Caco-2 (cell line): ENCODE results near the gene MISFA. TPM values are rescaled to one million over a fixed set of nuclear protein-coding genes. Genes with fewer than 3 reads are reported as not detected.

Experiments
- Bru-seq: library from RNA; stranded (reverse); fragments of 400-500 nt; gene quantifications from one replicate; lab custom pipeline; 2021; lab: Mats Ljungman, UMichigan
- BruChase-seq, 2 experiments: library from RNA; stranded (reverse); fragments of 400-500 nt; gene quantifications; one replicate each; lab custom pipeline; 2021; lab: Mats Ljungman, UMichigan
- BruUV-seq: library from RNA; stranded (reverse); fragments of 400-500 nt; replicated peaks from 2 replicates; lab custom pipeline; 2021; lab: Mats Ljungman, UMichigan
- CTCF ChIA-PET: fragments of 300-600 bp; sonication (Branson Sonifier 250); formaldehyde crosslinking; loops from one replicate; lab custom pipeline; 2022; ENCODE audit warnings: antibody characterized with exemption; lab: Charles Lee
- POLR2A ChIA-PET: fragments of 300-600 bp; sonication (Branson Sonifier 250); formaldehyde crosslinking; loops from one replicate; lab custom pipeline; 2022; ENCODE audit warnings: antibody characterized with exemption; lab: Charles Lee
- DNase-seq, 2 experiments: peaks; one replicate each; pipeline versions ENCODE4 v3.0.0 to v3.0.0-alpha.2; 2020 to 2022
- H3K27me3 ChIP-seq: replicated peaks from 2 replicates; pipeline ENCODE4 v1.6.0; 2011; ENCODE audit warnings: low read length; ENCODE audit not compliant: control insufficient read depth, insufficient read depth
- H3K36me3 ChIP-seq: 2 replicates; pipeline ENCODE4 v1.5.1; 2011; ENCODE audit warnings: low read length; ENCODE audit not compliant: control insufficient read depth, insufficient read depth
- H3K4me1 ChIP-seq: fragments of 250-450 bp; sonication (Bioruptor Pico); 2 replicates; pipeline ENCODE4 v1.5.1; 2020; ENCODE audit warnings: mild to moderate bottlenecking
- H3K4me3 ChIP-seq: 2 replicates; pipeline ENCODE4 v1.5.1; 2011; ENCODE audit warnings: low read depth, mild to moderate bottlenecking, control low read depth, low read length
- H3K9me3 ChIP-seq: fragments of 250-450 bp; sonication (Bioruptor Pico); 2 replicates; pipeline ENCODE4 v1.5.1; 2020; ENCODE audit warnings: mild to moderate bottlenecking, moderate library complexity
- H3K27ac Mint-ChIP-seq: one replicate; pipeline ENCODE4 v1.8.0; 2022; ENCODE audit warnings: mixed read lengths; ENCODE audit not compliant: unreplicated experiment
- H3K27me3 Mint-ChIP-seq: one replicate; pipeline ENCODE4 v1.8.0; 2022; ENCODE audit warnings: mixed read lengths; ENCODE audit not compliant: insufficient read depth, unreplicated experiment
- H3K36me3 Mint-ChIP-seq: one replicate; pipeline ENCODE4 v1.8.0; 2022; ENCODE audit warnings: mild to moderate bottlenecking, mixed read lengths; ENCODE audit not compliant: insufficient read depth, unreplicated experiment
- H3K4me1 Mint-ChIP-seq: one replicate; pipeline ENCODE4 v1.8.0; 2022; ENCODE audit warnings: low read depth, mixed read lengths; ENCODE audit not compliant: unreplicated experiment
- H3K4me3 Mint-ChIP-seq: one replicate; pipeline ENCODE4 v1.8.0; 2022; ENCODE audit warnings: mild to moderate bottlenecking, moderate library complexity, mixed read lengths; ENCODE audit not compliant: unreplicated experiment
- H3K9me3 Mint-ChIP-seq: one replicate; pipeline ENCODE4 v1.8.0; 2022; ENCODE audit warnings: mixed read lengths; ENCODE audit not compliant: unreplicated experiment
- CTCF ChIP-seq, 2 experiments: fragments of 200-600 bp in 1 of 2; IDR thresholded peaks; 1 replicate in 1 of 2; 2 replicates in 1 of 2; pipeline versions ENCODE4 v1.5.1 to v1.8.0; 2011 to 2022; ENCODE audit warnings: antibody characterized with exemption in 1 of 2, control low read depth in 1 of 2, inconsistent platforms in 1 of 2, low read depth in 1 of 2, low read length in 1 of 2, mild to moderate bottlenecking in 1 of 2, moderate library complexity in 1 of 2; ENCODE audit not compliant: insufficient read depth in 1 of 2, severe bottlenecking in 1 of 2, unreplicated experiment in 1 of 2
- intact Hi-C: fragments of 100-400 bp; cut with micrococcal nuclease; formaldehyde crosslinking; loops from one replicate; pipeline ENCODE4 v1.10.0; 2022; ENCODE audit not compliant: unreplicated experiment
- long read RNA-seq: library from polyadenylated mRNA; stranded (forward); transcript quantifications from one replicate; pipeline ENCODE4 v2.0.0, GENCODE V29; 2022
- total RNA-seq: library from RNA; stranded (reverse); gene quantifications from 2 replicates; pipeline ENCODE4 v1.2.3, GENCODE V29; 2022

Gene MISFA
- total RNA-seq (5.2 and 8.8 TPM in 2 replicates), Bru-seq, nascent RNA (percentile 62 among the genes with signal in this experiment), BruChase-seq, experiment 1, labeled RNA remaining after a 2-hour chase (percentile 69 among the genes with signal in this experiment), BruChase-seq, experiment 2, labeled RNA remaining after a 6-hour chase (percentile 64 among the genes with signal in this experiment)
- long read RNA-seq, partial matches to known transcripts, result 0 of 13 reads
- long read RNA-seq, other reads (novel, unspliced or antisense), result 13 of 13 reads

GRCh38 chr11:18599739-18600230 is at the start of gene MISFA:
MISFA (plus strand) TSS chr11:18599789; CDS start chr11:18599929, 140 bp downstream.
- CTCF ChIA-PET, result no interaction called here
- TF ChIP-seq CTCF (IDR thresholded peaks at IDR 0.05; ENCODE audit: insufficient read depth in 1 of 2, low read depth in 1 of 2, low read length in 1 of 2, severe bottlenecking in 1 of 2, unreplicated experiment in 1 of 2), result no peak
- H3K27me3 Mint-ChIP-seq, result no peaks in the 10 kb centered on the region

DNA sequence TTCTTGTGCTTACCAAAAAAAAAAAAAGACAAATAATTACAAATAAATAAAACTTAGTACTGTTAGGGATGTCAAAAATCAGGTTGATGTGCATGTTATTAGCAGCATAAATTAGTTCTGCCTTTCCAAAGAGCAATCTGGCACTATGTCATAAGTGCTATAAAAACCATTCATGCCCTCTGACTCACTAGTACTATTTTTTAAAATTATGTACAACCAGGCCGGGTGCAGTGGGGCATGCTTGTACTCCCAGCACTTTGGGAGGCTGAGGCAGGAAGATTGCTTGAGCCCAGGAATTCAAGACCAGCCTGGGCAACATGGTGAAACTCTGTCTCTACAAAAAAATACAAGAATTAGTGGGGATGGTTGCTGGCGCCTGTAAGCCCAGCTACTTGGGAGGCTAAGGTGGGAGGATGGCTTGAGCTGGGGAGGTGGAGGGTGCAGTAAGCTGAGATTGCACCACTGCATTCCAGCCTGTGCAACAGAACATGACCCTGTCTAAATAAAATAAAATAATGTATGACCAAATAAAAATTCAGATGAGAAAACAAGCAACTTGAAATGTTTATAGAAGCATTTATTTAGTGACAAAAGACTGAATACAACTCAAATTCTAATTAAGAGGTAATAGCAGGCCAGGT is 36.4 kb upstream of the MISFA start:
- H3K36me3 Mint-ChIP-seq, result peaks cover 12% of the 10 kb centered on the region
- no peaks in the 10 kb centered on the region for H3K4me1 Mint-ChIP-seq
- no peak overlapping the region for H3K4me3 ChIP-seq
- no peaks in the 10 kb centered on the region for H3K36me3 ChIP-seq
- intact Hi-C loops, result no loop called here
- POLR2A ChIA-PET, result no interaction called here
- no peak for DNase-seq
- no peak overlapping the region for H3K4me3 Mint-ChIP-seq
- no peaks in the 10 kb centered on the region for H3K27me3 Mint-ChIP-seq
- CTCF ChIA-PET, result no interaction called here
- H3K27ac Mint-ChIP-seq, result no peak overlapping the region
- H3K4me1 ChIP-seq, result no peaks in the 10 kb centered on the region
- BruUV-seq, result no TSS peak
- H3K27me3 ChIP-seq, result no peaks in the 10 kb centered on the region
- H3K9me3 Mint-ChIP-seq, result no peaks in the 10 kb centered on the region
- no peaks in the 10 kb centered on the region for H3K9me3 ChIP-seq
- TF ChIP-seq CTCF (IDR thresholded peaks at IDR 0.05; ENCODE audit: insufficient read depth in 1 of 2, low read depth in 1 of 2, low read length in 1 of 2, severe bottlenecking in 1 of 2, unreplicated experiment in 1 of 2), result no peak

More at GRCh38 chr11:18599739-18600230, at the start of gene MISFA:
- POLR2A ChIA-PET, result no interaction called here
- no TSS peak for BruUV-seq
- no peak within 1 kb of the TSS for H3K4me3 Mint-ChIP-seq
- intact Hi-C loops, result no loop called here
- Histone ChIP-seq H3K4me3 (no peak within 1 kb of the TSS), H3K9me3 (no peaks in the 10 kb centered on the region), H3K4me1 (no peaks in the 10 kb centered on the region), H3K36me3 (peaks cover 2% of the 10 kb centered on the region), H3K27me3 (no peaks in the 10 kb centered on the region)
- no peak within 1 kb of the TSS for H3K27ac Mint-ChIP-seq
- H3K36me3 Mint-ChIP-seq, result peaks cover 21% of the 10 kb centered on the region
- no peaks in the 10 kb centered on the region for H3K4me1 Mint-ChIP-seq
- no peaks in the 10 kb centered on the region for H3K9me3 Mint-ChIP-seq
- DNase-seq, result no peak

DNA sequence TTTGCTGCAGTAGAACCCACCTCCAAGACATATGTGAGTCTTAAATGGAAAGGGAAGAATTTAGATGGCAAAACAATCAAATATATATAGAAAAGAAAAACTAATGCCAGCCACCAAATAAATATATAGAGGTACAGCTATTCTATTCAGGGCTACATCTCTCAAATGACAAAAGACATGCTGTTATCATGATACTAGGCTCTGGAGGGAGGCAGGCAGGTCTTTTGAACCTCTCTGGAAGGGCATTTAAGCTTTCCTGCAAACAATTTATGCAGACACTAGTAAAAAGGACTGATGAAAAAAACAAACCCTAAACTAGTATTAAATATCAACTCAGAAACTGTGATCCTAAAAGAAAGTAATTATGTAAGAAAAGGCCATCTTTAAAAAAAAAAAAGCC is 35.4 kb upstream of the MISFA start:
- POLR2A ChIA-PET, result no interaction called here
- Mint-ChIP-seq H3K27ac (no peak overlapping the region), H3K36me3 (peaks cover 12% of the 10 kb centered on the region), H3K4me3 (no peak overlapping the region), H3K9me3 (no peaks in the 10 kb centered on the region), H3K4me1 (no peaks in the 10 kb centered on the region), H3K27me3 (no peaks in the 10 kb centered on the region)
- no peaks in the 10 kb centered on the region for H3K4me1 ChIP-seq
- intact Hi-C loops, result no loop called here
- BruUV-seq, result no TSS peak
- CTCF ChIA-PET, result no interaction called here
- TF ChIP-seq CTCF (IDR thresholded peaks at IDR 0.05; ENCODE audit: insufficient read depth in 1 of 2, low read depth in 1 of 2, low read length in 1 of 2, severe bottlenecking in 1 of 2, unreplicated experiment in 1 of 2), result no peak
- H3K9me3 ChIP-seq, result no peaks in the 10 kb centered on the region
- no peaks in the 10 kb centered on the region for H3K27me3 ChIP-seq
- no peaks in the 10 kb centered on the region for H3K36me3 ChIP-seq
- no peak overlapping the region for H3K4me3 ChIP-seq
- no peak for DNase-seq
